NCI-H2081 (cell line): ENCODE data around the gene FAM120B.
A peak's percentile ranks its signal among the peaks of the same experiment; 100 is the strongest.

Experiments used
- DNase-seq, 2 experiments: peaks; one replicate each; lab custom pipeline; 2025; lab: John Stamatoyannopoulos, UW

The FAM120B gene

GRCh38 chr6:170358496-170358895, 51.9 kb downstream of the FAM120B start:
- peak in 1 of 2 experiments; percentile 25 for DNase-seq

GRCh38 chr6:170360476-170360875, 53.9 kb downstream of the FAM120B start:
- no peak for DNase-seq

- no peak for DNase-seq
Observed at GRCh38 chr6:170361335-170361734, 54.8 kb downstream of the FAM120B start.

- no peak for DNase-seq
Observed at GRCh38 chr6:170362121-170362520, 55.6 kb downstream of the FAM120B start.

GRCh38 chr6:170363255-170363654, 56.7 kb downstream of the FAM120B start:
- no peak for DNase-seq

GRCh38 chr6:170365121-170365520, 58.6 kb downstream of the FAM120B start:
- no peak for DNase-seq

GRCh38 chr6:170365593-170365992, 59.0 kb downstream of the FAM120B start:
- DNase-seq: no peak

GRCh38 chr6:170366248-170366960, 59.8 kb downstream of the FAM120B start:
- no peak for DNase-seq

- DNase-seq: peak in 1 of 2 experiments; percentile 37
Observed at GRCh38 chr6:170367241-170367640, 60.7 kb downstream of the FAM120B start.

- no peak for DNase-seq
Observed at GRCh38 chr6:170368544-170368943, 62.0 kb downstream of the FAM120B start.

- DNase-seq: no peak
Observed at GRCh38 chr6:170369403-170369802, 62.8 kb downstream of the FAM120B start.

- no peak for DNase-seq
Observed at GRCh38 chr6:170370416-170370815, 63.9 kb downstream of the FAM120B start.

GRCh38 chr6:170371080-170371479, 64.5 kb downstream of the FAM120B start:
- DNase-seq: no peak

- DNase-seq: no peak
Observed at GRCh38 chr6:170371588-170371987, 65.0 kb downstream of the FAM120B start.

GRCh38 chr6:170372380-170373325, 66.1 kb downstream of the FAM120B start:
- no peak for DNase-seq

GRCh38 chr6:170374571-170375444, 68.2 kb downstream of the FAM120B start:
- no peak for DNase-seq

GRCh38 chr6:170375661-170376060, 69.1 kb downstream of the FAM120B start:
- no peak for DNase-seq

GRCh38 chr6:170376386-170377043, 70.0 kb downstream of the FAM120B start:
- DNase-seq: no peak

GRCh38 chr6:170378502-170378901, 71.9 kb downstream of the FAM120B start:
- no peak for DNase-seq

GRCh38 chr6:170381562-170381961, 75.0 kb downstream of the FAM120B start:
- DNase-seq: no peak

GRCh38 chr6:170383466-170384035, 77.0 kb downstream of the FAM120B start:
- no peak for DNase-seq
